ENCODE measurements around the gene VNN1.
"Not testable (repeated sequence)": the region's sequence is repeated elsewhere in the genome, so short reads cannot be mapped to it uniquely, and the experiment has no call there.

Gene VNN1

GRCh38 chr6:132683543-132683942, 30.3 kb downstream of the VNN1 start:
- TF ChIP-seq CTCF (IDR thresholded peaks at IDR 0.05; ENCODE audit: borderline replicate concordance, insufficient read depth, low read depth, low read length), result no peak
- H3K4me3 ChIP-seq (ENCODE audit: low read depth, low read length), result no peak overlapping the region

DNA sequence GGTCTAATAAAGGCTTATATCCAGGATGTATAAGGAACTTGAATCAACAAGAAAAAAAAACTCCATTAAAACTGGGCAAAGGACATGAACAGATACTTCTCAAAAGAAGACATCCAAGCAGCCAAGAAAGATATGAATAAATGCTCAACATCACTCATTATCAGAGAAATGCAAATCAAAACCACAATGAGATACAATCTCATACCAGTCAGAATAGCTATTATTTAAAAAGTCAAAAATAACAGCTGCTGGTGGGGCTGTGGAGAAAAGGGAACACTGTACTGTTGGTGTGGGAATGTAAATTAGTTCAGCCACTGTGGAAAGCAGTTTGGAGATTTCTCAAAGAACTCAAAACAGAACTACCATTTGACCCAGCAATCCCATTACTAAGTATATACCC, 34.8 kb downstream of the VNN1 start:
- not testable (repeated sequence) for H3K4me3 ChIP-seq (ENCODE audit: low read depth, low read length)

GRCh38 chr6:132675749-132676148, 38.1 kb downstream of the VNN1 start:
- no peak for TF ChIP-seq CTCF (IDR thresholded peaks at IDR 0.05; ENCODE audit: borderline replicate concordance, insufficient read depth, low read depth, low read length)
- H3K4me3 ChIP-seq (ENCODE audit: low read depth, low read length), result no peak overlapping the region

DNA sequence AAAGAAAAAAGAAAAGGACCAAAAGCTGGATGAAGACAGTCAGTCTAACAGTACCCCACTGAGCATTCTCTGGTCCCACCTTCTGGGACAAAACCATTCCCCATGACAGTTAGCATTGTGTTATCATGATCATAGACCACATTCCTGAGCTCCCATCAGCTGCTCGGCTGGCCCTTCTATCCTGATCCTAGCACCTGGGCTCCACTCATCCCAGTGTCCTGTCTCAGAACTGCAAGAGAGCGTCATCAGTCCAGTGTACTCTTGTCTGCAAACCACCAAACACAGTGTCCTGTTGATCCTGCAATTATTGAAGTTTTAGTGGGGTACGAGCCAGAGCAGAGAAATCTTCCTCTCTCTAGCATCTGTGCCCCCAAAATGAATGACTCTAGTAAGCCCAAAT, 38.9 kb downstream of the VNN1 start:
- H3K4me3 ChIP-seq (ENCODE audit: low read depth, low read length), result no peak overlapping the region
- no peak for TF ChIP-seq CTCF (IDR thresholded peaks at IDR 0.05; ENCODE audit: borderline replicate concordance, insufficient read depth, low read depth, low read length)

DNA sequence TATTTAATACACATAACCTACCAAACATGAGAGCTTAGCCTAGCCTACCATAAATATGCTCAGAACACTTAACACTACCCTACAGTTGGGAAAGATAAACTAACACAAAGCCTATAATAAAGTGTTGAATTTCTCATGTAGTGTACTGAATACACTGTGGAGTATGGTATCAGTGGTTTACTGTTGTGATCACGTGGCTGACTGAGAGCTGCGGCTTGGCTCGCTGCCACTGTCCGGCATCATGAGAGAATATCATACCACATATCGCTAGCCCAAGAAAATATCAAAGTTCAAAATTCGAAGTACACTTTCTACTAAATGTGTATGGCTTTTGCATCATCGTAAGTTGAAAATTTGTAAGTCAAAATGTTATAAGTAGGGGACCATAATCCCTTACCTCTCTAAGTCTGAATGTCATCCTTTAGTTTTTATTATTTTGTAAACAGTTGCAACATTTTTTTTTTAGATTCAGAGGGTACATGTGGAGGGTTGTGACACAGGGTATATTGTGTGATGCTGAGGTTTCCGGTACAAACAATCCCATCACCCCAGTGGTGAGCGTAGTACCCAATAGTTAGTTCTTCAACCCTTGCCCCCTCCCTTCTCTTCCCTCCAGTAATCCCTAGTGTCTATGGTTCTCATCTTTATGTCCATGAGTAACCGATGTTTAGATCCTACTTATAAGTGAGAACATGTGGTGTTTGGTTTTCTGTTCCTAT, 40.3 kb downstream of the VNN1 start:
- TF ChIP-seq CTCF (IDR thresholded peaks at IDR 0.05; ENCODE audit: borderline replicate concordance, insufficient read depth, low read depth, low read length), result no peak

GRCh38 chr6:132671295-132671694, 42.6 kb downstream of the VNN1 start:
- no peak overlapping the region for H3K4me3 ChIP-seq (ENCODE audit: low read depth, low read length)
- TF ChIP-seq CTCF (IDR thresholded peaks at IDR 0.05; ENCODE audit: borderline replicate concordance, insufficient read depth, low read depth, low read length), result no peak

More for the DNA sequence above, 40.3 kb downstream of the VNN1 start:
- no peak overlapping the region for H3K4me3 ChIP-seq (ENCODE audit: low read depth, low read length)

DNA sequence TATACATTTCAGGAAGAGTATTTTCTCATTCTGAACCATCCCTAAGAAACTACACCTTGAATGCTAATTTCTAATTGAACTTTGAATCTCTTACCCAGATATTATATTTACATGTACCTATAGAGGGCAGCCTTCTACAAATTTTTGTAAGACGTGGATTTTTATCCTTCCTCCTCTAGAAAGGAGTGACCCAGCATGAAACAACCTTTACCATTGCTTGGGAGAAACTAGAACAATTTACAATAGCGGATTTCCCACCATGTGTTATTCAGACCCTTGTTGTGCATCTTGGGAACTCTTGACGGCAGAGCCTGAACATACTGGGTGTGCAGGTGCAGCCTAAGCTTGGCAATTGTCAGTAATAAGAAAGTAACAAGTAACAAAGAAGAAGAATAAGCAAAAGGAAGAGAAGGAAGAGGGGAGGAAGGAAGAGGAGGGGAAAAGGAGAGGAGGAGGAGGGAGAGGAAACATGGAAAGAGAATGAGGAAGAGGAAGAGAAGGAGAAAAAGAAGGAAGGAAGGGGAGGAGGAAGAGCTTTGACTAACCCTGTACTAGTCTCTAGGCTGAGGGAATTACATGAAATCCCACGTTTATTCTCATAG, 44.1 kb downstream of the VNN1 start:
- no peak overlapping the region for H3K4me3 ChIP-seq (ENCODE audit: low read depth, low read length)
- no peak for TF ChIP-seq CTCF (IDR thresholded peaks at IDR 0.05; ENCODE audit: borderline replicate concordance, insufficient read depth, low read depth, low read length)

Data from GM12875 (cell line).